NK-92 (cell line): ENCODE measurements around the gene PRKCE.

Experiments
- DNase-seq: peaks from one replicate; lab custom pipeline; 2025; ENCODE audit not compliant: unreplicated experiment; lab: John Stamatoyannopoulos, UW

Gene PRKCE

GRCh38 chr2:46066116-46066515 lies 414.6 kb downstream of the PRKCE start:
- DNase-seq: no peak

- DNase-seq: no peak
These were observed 415.1 kb downstream of the PRKCE start for GRCh38 chr2:46066601-46067000.

- DNase-seq: no peak
These were observed 415.6 kb downstream of the PRKCE start for GRCh38 chr2:46067062-46067461.

GRCh38 chr2:46067501-46068305 lies 416.2 kb downstream of the PRKCE start:
- DNase-seq: no peak

- DNase-seq: no peak
These were observed 417.2 kb downstream of the PRKCE start for GRCh38 chr2:46068636-46069035.

- no peak for DNase-seq
These were observed 419.6 kb downstream of the PRKCE start for GRCh38 chr2:46071074-46071473.

- no peak for DNase-seq
These were observed 420.8 kb downstream of the PRKCE start for GRCh38 chr2:46072101-46072820.

- DNase-seq: no peak
These were observed 422.1 kb downstream of the PRKCE start for GRCh38 chr2:46073540-46074046.

GRCh38 chr2:46074501-46074900 lies 423.0 kb downstream of the PRKCE start:
- DNase-seq: no peak

GRCh38 chr2:46075848-46076247 lies 424.4 kb downstream of the PRKCE start:
- no peak for DNase-seq

- DNase-seq: no peak
These were observed 424.8 kb downstream of the PRKCE start for GRCh38 chr2:46076251-46076650.

- DNase-seq: no peak
These were observed 425.4 kb downstream of the PRKCE start for GRCh38 chr2:46076875-46077274.

GRCh38 chr2:46077522-46078107 lies 426.1 kb downstream of the PRKCE start:
- no peak for DNase-seq

GRCh38 chr2:46079985-46080560 lies 428.6 kb downstream of the PRKCE start:
- no peak for DNase-seq

- no peak for DNase-seq
These were observed 431.3 kb downstream of the PRKCE start for GRCh38 chr2:46082531-46083485.

- DNase-seq: no peak
These were observed 435.1 kb downstream of the PRKCE start for GRCh38 chr2:46086578-46087070.

GRCh38 chr2:46087492-46087891 lies 436.0 kb downstream of the PRKCE start:
- no peak for DNase-seq

- DNase-seq: no peak
These were observed 439.5 kb downstream of the PRKCE start for GRCh38 chr2:46091004-46091403.

- DNase-seq: no peak
These were observed 440.6 kb downstream of the PRKCE start for GRCh38 chr2:46091961-46092667.

- no peak for DNase-seq
These were observed 443.2 kb downstream of the PRKCE start for GRCh38 chr2:46094689-46095088.
